NCI-H146 treated with DMSO at 0.1 percent for 48 hours (cell line): ENCODE measurements around the gene LCN1.
A peak's percentile ranks its signal among the peaks of the same experiment; 100 is the strongest.

ENCODE experiments used
- DNase-seq: peaks from one replicate; lab custom pipeline; 2025; ENCODE audit not compliant: unreplicated experiment; lab: John Stamatoyannopoulos, UW

The LCN1 gene

DNA sequence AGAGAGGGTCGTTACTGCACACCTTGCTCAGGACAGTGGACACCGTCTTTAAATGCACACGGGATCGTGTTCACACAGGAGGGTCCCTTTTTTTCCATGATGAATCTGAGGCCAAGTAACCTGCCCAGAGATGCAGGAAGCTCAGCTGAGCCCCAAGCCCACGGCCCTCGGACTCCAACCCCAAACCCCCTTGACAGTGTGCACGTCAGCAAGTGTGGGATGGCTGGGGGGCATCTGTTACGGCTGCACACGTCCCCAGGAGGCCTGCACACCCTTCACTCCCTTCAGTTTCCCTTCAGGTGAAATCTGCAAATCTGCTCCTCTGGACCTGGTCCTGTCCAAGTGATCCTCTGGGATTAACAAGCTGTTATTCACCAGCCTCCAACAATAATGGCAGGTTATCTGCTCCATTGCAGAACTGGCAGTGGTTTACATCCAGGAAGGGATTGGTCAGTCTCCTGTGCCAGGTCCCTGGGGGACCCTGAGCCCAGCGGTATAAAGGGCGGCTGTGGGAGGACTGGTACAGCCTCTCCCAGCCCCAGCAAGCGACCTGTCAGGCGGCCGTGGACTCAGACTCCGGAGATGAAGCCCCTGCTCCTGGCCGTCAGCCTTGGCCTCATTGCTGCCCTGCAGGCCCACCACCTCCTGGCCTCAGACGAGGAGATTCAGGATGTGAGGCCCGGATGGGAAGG, at the start of gene LCN1:
Gene LCN1 (plus strand): TSS at position 525 of the 692 bp plus-strand sequence. CDS start 58 bp downstream, at position 583.
- DNase-seq, result no peak

- DNase-seq, result peak; percentile 66
These were observed 49.2 kb upstream of the LCN1 start for GRCh38 chr9:135471791-135472640.

DNA sequence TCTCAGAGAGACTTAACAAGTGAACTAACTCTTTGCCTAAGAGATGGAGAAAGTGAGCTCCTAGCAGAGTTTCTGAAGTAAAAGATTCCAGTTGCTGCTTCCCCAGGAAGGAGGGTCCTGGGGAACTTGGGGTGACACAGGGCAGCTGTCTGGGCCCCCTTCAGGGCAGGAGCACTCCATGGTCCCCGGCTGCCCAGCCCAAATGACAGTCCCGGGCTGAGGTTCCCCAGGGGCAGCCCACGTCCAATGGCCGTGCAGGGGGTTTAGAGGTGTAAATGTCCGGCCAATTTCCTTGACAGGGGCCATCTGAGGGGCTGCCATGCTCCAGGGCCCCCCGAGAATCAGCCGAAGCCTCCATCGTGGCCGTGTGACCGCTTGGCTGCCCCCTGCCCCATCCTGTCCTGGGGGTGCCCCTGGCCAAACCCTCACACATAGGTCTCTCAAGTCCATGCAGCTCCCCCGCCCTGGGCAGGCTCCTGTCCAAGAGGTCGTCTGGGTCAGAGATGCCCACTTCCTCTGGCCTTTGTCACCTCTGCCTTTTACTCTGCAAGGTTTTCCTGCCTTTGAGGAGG, 47.2 kb upstream of the LCN1 start:
- no peak for DNase-seq

GRCh38 chr9:135474915-135475314, 46.3 kb upstream of the LCN1 start:
- no peak for DNase-seq

- DNase-seq, result no peak
These were observed 44.5 kb upstream of the LCN1 start for GRCh38 chr9:135476561-135477355.

DNA sequence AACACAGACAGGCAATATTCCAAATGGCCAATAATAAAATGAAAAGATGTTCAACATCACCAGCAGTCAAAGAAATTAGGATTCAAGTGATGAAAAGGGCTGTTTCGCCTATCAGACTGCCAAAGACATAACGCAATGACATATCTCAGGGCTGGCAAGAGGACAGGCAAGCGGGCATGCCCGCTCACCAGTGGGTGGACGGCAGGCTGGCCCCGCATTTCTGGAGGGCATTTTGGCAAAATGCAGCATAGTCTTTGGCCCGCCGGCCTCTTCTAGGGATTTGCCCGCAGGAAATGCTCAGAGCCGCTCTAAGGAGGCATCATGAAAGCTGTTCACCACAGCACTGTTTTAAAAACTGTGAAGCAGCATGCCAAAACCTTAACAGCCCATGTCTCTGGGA, 43.0 kb upstream of the LCN1 start:
- no peak for DNase-seq

GRCh38 chr9:135478829-135479468, 42.3 kb upstream of the LCN1 start:
- DNase-seq, result no peak

DNA sequence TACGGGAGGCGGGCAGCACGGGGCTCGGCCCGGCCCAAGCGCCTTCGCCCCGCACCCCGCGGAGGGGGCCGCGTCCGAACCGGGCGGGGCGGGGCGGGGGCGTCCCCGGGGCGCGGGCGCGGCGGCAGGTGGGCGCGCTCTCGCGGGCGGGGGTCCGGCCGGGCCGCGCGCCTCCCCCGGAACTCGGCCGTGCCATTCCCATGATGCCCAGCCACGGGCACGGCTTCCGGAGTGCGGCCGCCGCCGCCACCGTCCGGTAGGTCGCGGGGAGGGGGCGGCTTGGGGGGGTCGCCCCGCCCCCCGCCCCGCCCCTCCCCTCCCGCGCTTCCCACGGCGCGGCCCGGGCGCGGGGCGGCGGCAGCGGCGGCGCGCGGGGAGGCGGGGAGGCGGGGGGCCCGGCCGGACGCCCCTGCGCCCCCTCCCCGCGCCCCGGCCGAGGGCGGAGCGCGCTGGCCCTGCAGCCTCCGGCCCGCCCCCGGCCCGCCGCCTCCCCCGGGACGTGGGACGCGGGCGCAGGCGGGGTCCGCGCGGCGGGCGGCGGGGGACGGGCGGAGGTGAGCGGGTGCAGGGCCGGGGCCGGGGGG, 41.7 kb upstream of the LCN1 start, which contains the start of gene PPP1R26:
Gene PPP1R26 (plus strand): TSS at position 314 of the 584 bp plus-strand sequence. CDS start 4,729 bp downstream, outside the sequence.
- DNase-seq, result no peak

- no peak for DNase-seq
These were observed 40.9 kb upstream of the LCN1 start for GRCh38 chr9:135480071-135480939.

- no peak for DNase-seq
These were observed 40.3 kb upstream of the LCN1 start for GRCh38 chr9:135480940-135481310.

- DNase-seq, result no peak
These were observed 39.1 kb upstream of the LCN1 start for GRCh38 chr9:135482015-135482754.

- DNase-seq, result no peak
These were observed 36.6 kb upstream of the LCN1 start for GRCh38 chr9:135484460-135485277.

DNA sequence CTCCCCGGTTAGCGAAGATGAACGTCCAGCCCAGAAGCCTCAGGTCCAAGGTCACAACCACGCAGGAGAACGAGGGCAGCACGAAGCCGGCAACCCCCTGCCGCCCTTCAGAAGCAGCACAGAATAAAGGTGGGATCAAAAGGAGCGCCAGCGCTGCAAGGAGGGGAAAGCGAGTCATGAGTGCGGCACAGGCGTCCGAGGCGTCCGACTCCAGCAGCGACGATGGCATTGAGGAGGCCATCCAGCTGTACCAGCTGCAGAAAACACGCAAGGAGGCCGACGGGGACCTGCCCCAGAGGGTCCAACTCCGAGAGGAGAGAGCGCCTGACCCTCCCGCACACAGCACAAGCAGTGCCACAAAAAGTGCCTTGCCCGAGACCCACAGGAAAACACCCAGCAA, 35.9 kb upstream of the LCN1 start:
- no peak for DNase-seq

- no peak for DNase-seq
These were observed 35.4 kb upstream of the LCN1 start for GRCh38 chr9:135485832-135486231.

DNA sequence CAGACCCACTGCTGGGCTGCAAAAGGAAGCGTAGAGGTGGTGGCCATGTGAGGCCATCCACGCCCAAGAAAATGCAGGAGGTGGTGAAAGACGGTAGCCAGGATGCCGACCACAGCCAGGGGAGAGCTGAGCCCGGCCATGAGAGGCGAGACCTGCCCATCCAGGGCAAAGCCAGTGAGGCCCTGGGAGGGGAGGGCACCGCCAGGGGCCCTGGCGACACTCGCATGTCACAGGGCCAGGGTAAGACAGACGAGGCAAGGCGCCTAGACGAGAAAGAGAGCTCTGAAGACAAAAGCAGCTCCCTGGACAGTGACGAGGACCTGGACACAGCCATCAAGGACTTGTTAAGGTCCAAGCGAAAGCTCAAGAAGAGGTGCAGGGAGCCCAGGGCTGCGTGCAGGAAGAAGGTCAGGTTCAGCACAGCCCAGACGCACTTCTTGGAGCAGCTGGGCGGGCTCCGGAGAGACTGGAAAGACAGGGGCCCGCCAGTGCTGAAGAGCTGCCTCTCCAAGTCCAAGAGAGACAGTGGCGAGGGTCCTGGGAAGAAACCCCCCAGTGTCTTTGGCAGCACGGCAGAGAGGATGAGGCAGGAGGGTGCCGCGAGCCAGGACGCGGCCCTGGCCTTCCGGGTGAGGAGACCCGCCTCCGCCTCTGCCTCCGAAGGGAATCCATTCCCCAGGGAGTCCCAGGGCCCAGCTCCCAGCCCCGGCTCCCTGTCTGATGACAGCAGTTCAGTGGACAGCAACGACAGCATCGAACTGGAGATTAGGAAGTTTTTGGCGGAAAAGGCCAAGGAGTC, 34.8 kb upstream of the LCN1 start:
- no peak for DNase-seq

GRCh38 chr9:135487281-135488012, 33.8 kb upstream of the LCN1 start:
- DNase-seq, result no peak
